SK-N-SH treated with all-trans-retinoic acid at 6 μM for 48 hours (cell line): ENCODE measurements around the gene OSTC.

Experiments
- ATAC-seq: fragments of 200-7000 bp; cut with Tn5 transposase; 3 replicates; pipeline ENCODE4 v1.9.1; 2020; ENCODE audit warnings: mild to moderate bottlenecking, moderate library complexity
- ARNTL ChIP-seq: fragments of 450-650 bp; formaldehyde crosslinking; IDR thresholded peaks from 2 replicates; pipeline ENCODE4 v1.5.0; 2020; ENCODE audit warnings: low read depth, mild to moderate bottlenecking, moderate library complexity, borderline replicate concordance
- CSRNP3 ChIP-seq: fragments of 250-450 bp; sonication (Bioruptor Pico); IDR thresholded peaks from 2 replicates; pipeline ENCODE4 v1.5.1; 2021; ENCODE audit warnings: mild to moderate bottlenecking, moderate library complexity
- ESRRG ChIP-seq: fragments of 250-450 bp; sonication (Bioruptor Pico); IDR thresholded peaks from 2 replicates; pipeline ENCODE4 v1.6.1; 2021; ENCODE audit warnings: mild to moderate bottlenecking
- GLIS3 ChIP-seq: fragments of 250-450 bp; sonication (Bioruptor Pico); IDR thresholded peaks from 2 replicates; pipeline ENCODE4 v1.5.0; 2020; ENCODE audit warnings: mild to moderate bottlenecking, moderate library complexity
- ISL1 ChIP-seq: fragments of 250-450 bp; sonication (Bioruptor Pico); IDR thresholded peaks from 2 replicates; pipeline ENCODE4 v2.1.2; 2022; ENCODE audit warnings: mild to moderate bottlenecking, moderate library complexity
- OSR1 ChIP-seq: fragments of 250-450 bp; sonication (Bioruptor Pico); IDR thresholded peaks from 2 replicates; pipeline ENCODE4 v1.8.0; 2022; ENCODE audit warnings: moderate library complexity, mild to moderate bottlenecking, inconsistent platforms
- PATZ1 ChIP-seq: fragments of 250-450 bp; sonication (Bioruptor Pico); IDR thresholded peaks from 2 replicates; pipeline ENCODE4 v1.8.0; 2020; ENCODE audit warnings: mild to moderate bottlenecking, moderate library complexity, borderline replicate concordance
- POU6F1 ChIP-seq: fragments of 250-450 bp; sonication (Bioruptor Pico); IDR thresholded peaks from 2 replicates; pipeline ENCODE4 v1.8.0; 2021; ENCODE audit warnings: low read depth, mild to moderate bottlenecking, moderate library complexity, borderline replicate concordance
- PPARA ChIP-seq: fragments of 250-450 bp; sonication (Bioruptor Pico); IDR thresholded peaks from 2 replicates; pipeline ENCODE4 v1.5.0; 2020; ENCODE audit warnings: mild to moderate bottlenecking, borderline replicate concordance
- RARB ChIP-seq: fragments of 250-450 bp; sonication (Bioruptor Pico); IDR thresholded peaks from 2 replicates; pipeline ENCODE4 v1.8.0; 2021; ENCODE audit warnings: mild to moderate bottlenecking, moderate library complexity
- SNAI2 ChIP-seq: fragments of 250-450 bp; sonication (Bioruptor Pico); IDR thresholded peaks from 2 replicates; pipeline ENCODE4 v1.5.0; 2020; ENCODE audit warnings: mild to moderate bottlenecking, moderate library complexity
- TCF4 ChIP-seq: fragments of 250-450 bp; sonication (Bioruptor Pico); IDR thresholded peaks from 2 replicates; pipeline ENCODE4 v1.8.0; 2021; ENCODE audit warnings: mild to moderate bottlenecking, moderate library complexity, borderline replicate concordance
- TOX ChIP-seq: fragments of 250-450 bp; sonication (Bioruptor Pico); IDR thresholded peaks from 2 replicates; pipeline ENCODE4 v1.8.0; 2021; ENCODE audit warnings: mild to moderate bottlenecking, moderate library complexity, borderline replicate concordance
- ZC3H10 ChIP-seq: fragments of 250-450 bp; sonication (Bioruptor Pico); IDR thresholded peaks from 2 replicates; pipeline ENCODE4 v1.5.1; 2021; ENCODE audit warnings: mild to moderate bottlenecking, moderate library complexity
- ZFP3 ChIP-seq: fragments of 250-450 bp; sonication (Bioruptor Pico); IDR thresholded peaks from 2 replicates; pipeline ENCODE4 v1.5.0; 2020; ENCODE audit warnings: mild to moderate bottlenecking, moderate library complexity
- ZFP30 ChIP-seq: fragments of 450-650 bp; formaldehyde crosslinking; IDR thresholded peaks from 2 replicates; pipeline ENCODE4 v1.5.0; 2022; ENCODE audit warnings: mild to moderate bottlenecking, moderate library complexity
- ZNF565 ChIP-seq: fragments of 450-650 bp; formaldehyde crosslinking; conservative IDR thresholded peaks from 2 replicates; pipeline ENCODE4 v1.5.0; 2020; ENCODE audit warnings: low read depth, mild to moderate bottlenecking, moderate library complexity
- ZNF70 ChIP-seq: fragments of 450-650 bp; formaldehyde crosslinking; IDR thresholded peaks from 2 replicates; pipeline ENCODE4 v1.5.0; 2020; ENCODE audit warnings: mild to moderate bottlenecking, moderate library complexity
- ZNF8 ChIP-seq: fragments of 450-650 bp; formaldehyde crosslinking; IDR thresholded peaks from 2 replicates; pipeline ENCODE4 v1.5.0; 2020; ENCODE audit warnings: mild to moderate bottlenecking, moderate library complexity
- TF ChIP-seq, protein P1 (sequence below): fragments of 250-450 bp; sonication (Bioruptor Pico); IDR thresholded peaks from 2 replicates; pipeline ENCODE4 v1.5.1; 2020; ENCODE audit warnings: low read depth, mild to moderate bottlenecking, moderate library complexity
- TF ChIP-seq, protein P2 (sequence below): fragments of 250-450 bp; sonication (Bioruptor Pico); IDR thresholded peaks from 2 replicates; pipeline ENCODE4 v1.5.0; 2020; ENCODE audit warnings: mild to moderate bottlenecking, moderate library complexity

OSTC gene

DNA sequence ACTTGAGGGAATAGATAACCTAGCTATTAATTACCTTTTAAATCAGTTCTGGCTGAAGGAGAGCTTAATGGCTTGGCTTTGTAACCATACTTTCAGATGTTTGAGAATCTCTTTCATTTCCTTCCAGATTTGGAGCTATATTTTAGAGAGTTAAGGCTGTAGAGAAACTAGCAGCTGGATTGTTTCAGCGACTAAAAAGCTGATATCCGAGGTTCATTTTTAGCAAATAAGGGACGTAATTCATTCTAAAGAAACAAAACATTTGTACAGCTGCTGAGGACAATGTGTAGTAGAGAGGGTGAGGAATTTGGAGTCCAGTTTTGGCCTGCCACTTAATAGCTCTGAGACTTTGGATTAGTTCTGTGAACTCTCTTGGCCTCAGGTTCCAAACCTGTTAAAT, 12.2 kb downstream of the OSTC start (continued):
- no peak for TF ChIP-seq POU6F1 (CRISPR knock-in tag)
- no peak for TF ChIP-seq PPARA (CRISPR knock-in tag)
- TF ChIP-seq ISL1 (CRISPR knock-in tag) = no peak
- TF ChIP-seq, protein P1, sequence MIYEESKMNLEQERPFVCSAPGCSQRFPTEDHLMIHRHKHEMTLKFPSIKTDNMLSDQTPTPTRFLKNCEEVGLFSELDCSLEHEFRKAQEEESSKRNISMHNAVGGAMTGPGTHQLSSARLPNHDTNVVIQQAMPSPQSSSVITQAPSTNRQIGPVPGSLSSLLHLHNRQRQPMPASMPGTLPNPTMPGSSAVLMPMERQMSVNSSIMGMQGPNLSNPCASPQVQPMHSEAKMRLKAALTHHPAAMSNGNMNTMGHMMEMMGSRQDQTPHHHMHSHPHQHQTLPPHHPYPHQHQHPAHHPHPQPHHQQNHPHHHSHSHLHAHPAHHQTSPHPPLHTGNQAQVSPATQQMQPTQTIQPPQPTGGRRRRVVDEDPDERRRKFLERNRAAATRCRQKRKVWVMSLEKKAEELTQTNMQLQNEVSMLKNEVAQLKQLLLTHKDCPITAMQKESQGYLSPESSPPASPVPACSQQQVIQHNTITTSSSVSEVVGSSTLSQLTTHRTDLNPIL (CRISPR knock-in tag) = no peak

GRCh38 chr4:108674356-108674977, 24.1 kb downstream of the OSTC start:
- TF ChIP-seq POU6F1 (CRISPR knock-in tag) (no peak), ZFP30 (CRISPR knock-in tag) (no peak), ISL1 (CRISPR knock-in tag) (no peak), OSR1 (CRISPR knock-in tag) (no peak), TOX (CRISPR knock-in tag) (no peak), ZNF8 (no peak), CSRNP3 (CRISPR knock-in tag) (no peak), TCF4 (CRISPR knock-in tag) (no peak), RARB (CRISPR knock-in tag) (no peak), ESRRG (CRISPR knock-in tag) (no peak)
- TF ChIP-seq, protein P2, sequence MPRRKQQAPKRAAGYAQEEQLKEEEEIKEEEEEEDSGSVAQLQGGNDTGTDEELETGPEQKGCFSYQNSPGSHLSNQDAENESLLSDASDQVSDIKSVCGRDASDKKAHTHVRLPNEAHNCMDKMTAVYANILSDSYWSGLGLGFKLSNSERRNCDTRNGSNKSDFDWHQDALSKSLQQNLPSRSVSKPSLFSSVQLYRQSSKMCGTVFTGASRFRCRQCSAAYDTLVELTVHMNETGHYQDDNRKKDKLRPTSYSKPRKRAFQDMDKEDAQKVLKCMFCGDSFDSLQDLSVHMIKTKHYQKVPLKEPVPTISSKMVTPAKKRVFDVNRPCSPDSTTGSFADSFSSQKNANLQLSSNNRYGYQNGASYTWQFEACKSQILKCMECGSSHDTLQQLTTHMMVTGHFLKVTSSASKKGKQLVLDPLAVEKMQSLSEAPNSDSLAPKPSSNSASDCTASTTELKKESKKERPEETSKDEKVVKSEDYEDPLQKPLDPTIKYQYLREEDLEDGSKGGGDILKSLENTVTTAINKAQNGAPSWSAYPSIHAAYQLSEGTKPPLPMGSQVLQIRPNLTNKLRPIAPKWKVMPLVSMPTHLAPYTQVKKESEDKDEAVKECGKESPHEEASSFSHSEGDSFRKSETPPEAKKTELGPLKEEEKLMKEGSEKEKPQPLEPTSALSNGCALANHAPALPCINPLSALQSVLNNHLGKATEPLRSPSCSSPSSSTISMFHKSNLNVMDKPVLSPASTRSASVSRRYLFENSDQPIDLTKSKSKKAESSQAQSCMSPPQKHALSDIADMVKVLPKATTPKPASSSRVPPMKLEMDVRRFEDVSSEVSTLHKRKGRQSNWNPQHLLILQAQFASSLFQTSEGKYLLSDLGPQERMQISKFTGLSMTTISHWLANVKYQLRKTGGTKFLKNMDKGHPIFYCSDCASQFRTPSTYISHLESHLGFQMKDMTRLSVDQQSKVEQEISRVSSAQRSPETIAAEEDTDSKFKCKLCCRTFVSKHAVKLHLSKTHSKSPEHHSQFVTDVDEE = no peak
- no peak for ATAC-seq

GRCh38 chr4:108681321-108681809, 31.0 kb downstream of the OSTC start:
- ATAC-seq = no peak
- TF ChIP-seq GLIS3 (no peak), ZNF8 (no peak), ZFP3 (CRISPR knock-in tag) (no peak), PATZ1 (no peak), ESRRG (CRISPR knock-in tag) (no peak), ZNF565 (CRISPR knock-in tag) (no peak), SNAI2 (no peak), ZFP30 (CRISPR knock-in tag) (no peak), TCF4 (CRISPR knock-in tag) (no peak), ZNF70 (CRISPR knock-in tag) (no peak), ARNTL (CRISPR knock-in tag) (no peak), ISL1 (CRISPR knock-in tag) (no peak), PPARA (CRISPR knock-in tag) (no peak), TOX (CRISPR knock-in tag) (no peak), ZC3H10 (CRISPR knock-in tag) (no peak)
- TF ChIP-seq, protein P1 (CRISPR knock-in tag) = no peak
- TF ChIP-seq, protein P2 = no peak
